NCI-H187 (cell line): Measurements from ENCODE around the gene HS1BP3.

Source experiments
- DNase-seq, 2 experiments: peaks; one replicate each; lab custom pipeline; 2025; lab: John Stamatoyannopoulos, UW

Gene HS1BP3

DNA sequence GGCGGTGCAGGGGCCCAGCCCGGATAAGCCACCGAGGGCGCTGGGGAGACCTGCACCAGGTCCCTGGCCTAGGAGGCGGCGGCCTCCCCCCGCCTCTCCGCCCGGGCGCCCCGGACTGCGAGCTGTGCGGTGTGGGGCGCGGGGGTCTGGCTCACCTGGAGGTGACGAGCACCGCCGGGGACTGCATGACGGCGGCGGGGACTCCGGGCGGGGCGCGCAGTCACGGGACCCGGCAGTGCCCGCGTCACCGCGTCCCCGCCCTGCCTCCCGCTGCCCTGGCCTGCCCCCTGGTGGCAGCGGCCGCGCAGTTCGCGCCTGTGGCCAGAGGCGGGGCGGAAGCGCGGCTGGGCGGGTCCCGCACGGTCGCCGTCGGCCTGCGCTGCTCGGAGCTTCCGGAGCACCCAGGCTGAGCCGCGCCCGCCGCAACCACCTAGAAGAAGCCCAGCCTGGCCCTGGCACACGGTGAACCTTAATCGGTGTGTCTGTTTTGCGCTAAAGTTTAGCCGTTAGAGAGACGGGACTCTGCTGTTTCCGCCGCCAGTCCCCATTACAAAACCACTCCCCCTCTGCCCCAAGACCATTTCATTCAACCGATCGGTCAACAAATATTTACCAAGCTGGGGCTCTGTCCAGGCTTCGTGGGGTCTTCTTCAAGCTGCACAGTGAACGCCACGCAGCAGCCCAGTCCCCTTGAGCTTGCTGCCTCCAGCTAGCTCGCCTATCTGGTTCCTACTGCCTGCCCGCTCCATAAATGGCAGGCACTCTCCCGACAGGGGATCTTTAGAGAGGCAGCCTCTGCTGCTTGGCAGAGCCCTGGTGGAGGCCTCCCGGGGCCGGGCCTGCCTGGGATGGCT, at the start of gene HS1BP3:
Gene HS1BP3, minus strand, starts transcription at position 222 of the 854 bp plus-strand sequence. Its CDS starts 35 bp downstream, at position 187.
- peak; percentile 85 to 91 for DNase-seq

- DNase-seq, result no peak
Observed at GRCh38 chr2:20698916-20699613, 48.2 kb upstream of the HS1BP3 start.

- DNase-seq, result no peak
Observed at GRCh38 chr2:20697322-20697934, 46.5 kb upstream of the HS1BP3 start.

DNA sequence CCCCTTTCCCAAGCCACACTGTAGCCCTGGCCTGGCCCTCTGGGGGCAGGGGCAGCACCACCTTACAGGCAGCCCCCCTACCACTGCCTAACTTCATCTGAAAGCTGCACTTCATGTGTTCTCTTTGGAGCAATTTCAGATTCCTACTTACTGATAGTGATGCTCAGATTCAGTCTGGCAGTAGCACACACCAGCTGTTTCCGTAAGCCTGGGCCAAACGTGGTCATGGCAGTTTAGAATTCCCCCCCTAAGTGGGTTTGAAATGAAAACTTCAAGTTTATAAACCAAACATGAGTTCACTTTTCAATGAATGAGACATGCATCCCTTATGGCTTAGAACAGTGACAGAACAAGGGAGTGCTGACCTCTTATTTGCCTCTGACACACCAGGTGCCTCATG, 45.5 kb upstream of the HS1BP3 start:
- DNase-seq, result no peak

DNA sequence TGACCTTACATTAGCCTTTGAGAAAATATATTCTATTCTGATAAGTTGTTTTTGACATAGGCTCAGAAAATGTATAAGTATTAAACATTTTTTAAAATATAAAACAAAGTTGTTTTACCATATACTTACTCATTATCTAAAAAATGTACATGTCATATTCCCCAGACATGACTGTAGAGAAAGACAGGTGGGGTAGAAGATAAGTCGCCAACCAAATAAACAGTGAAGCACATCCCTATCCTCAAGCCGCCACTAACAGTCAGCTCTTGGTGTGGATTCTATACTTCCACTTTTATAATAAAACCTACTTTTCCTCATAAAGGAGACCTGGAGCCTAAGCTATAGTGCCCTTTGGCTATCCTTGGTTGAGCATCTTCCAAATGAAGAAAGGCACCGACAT, 42.4 kb upstream of the HS1BP3 start:
- DNase-seq, result no peak

DNA sequence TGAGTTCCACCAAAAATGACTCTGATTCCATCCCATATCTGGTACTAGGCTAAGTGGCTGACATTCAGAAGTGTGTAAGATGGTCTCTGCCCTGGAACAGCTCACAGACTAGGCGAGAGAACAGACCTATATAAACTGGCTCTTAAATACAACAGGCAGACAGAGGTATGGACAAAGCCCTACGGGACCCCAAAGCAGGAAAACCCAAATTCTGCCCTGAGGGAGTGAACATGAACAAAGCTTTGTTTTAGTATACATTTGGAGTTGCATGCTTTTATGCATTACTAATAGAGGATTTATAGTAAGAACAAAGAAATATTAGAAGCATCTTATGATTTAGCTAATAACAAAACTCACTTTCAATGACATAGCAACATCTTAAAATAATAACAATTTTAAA, 41.2 kb upstream of the HS1BP3 start:
- no peak for DNase-seq

GRCh38 chr2:20691076-20691734, 40.3 kb upstream of the HS1BP3 start:
- no peak for DNase-seq

- no peak for DNase-seq
Observed at GRCh38 chr2:20689428-20690264, 38.7 kb upstream of the HS1BP3 start.

DNA sequence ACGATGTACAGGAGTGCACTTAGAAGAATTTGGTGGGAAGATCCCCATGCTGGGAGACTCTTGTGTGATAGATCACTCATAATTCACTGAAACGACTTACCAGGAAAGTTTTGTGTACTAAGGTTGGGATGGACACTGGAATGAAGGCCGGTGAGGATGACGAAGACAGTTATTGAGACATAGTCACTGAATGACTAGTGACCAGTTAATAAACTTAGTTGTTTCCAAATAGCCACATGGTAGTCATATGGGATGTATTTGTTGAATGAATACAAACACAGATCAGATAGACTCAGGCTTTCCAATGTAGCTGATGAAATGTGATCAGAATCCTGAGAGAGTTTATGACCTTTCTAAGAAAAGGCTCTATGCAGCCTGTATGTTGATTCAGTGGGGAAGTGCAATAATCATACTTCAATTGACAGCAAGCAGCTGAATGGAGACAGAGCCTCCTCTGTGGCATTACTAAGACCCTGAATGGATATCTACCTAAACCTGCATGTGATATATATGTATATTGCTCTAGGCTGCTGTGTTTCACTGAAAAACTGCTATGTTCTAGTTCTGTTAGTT, 36.4 kb upstream of the HS1BP3 start:
- DNase-seq, result no peak

- no peak for DNase-seq
Observed at GRCh38 chr2:20684581-20685063, 33.7 kb upstream of the HS1BP3 start.

- no peak for DNase-seq
Observed at GRCh38 chr2:20682167-20682920, 31.4 kb upstream of the HS1BP3 start.

DNA sequence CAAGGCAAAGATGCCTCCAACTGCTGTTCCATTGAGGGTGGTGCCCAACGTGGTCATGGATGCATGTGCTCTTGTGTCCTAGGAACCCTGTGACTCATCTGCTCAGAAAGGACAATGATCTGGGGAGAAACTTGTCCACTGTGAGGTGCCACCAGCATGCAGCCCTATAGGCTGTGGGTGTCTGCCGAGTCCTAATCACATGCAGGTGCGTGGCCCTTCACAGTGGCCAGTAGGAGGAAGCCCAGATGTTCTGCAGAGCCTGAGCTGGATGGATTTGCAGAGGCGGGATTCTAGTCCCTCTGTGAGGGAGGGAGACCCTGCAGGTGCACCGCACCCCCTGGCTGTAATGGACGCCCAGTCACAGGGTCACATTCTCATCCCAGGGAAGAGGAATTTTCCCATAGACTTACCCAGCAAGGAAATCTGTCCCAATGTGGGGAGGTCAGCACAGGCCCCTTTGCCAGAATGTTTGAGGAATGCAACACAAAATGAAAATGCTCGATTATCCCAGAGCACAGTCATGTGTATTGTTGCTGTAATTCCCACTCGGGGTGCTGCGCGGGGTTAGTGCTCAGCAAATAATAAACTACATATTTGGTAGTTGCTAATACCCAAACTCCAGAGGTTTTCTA, 30.0 kb upstream of the HS1BP3 start:
- no peak for DNase-seq

DNA sequence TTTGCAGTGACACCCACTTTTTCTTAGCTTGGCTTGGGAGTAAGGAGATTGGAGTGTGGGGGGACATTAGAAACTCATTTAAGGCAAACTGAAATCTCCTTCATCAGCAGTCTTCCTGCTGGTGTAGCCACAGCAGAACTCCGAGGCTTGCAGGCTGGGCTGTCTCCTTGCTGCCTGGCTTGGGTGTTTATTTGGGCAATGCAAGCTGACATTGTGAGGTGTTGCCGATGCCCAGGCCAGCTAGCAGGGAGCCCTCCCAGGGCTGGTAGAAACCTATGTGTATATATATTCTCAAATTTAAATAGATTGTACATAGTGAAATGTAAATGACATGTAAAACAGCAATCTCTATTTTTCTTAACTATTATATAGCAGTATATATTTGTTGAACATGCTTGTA, 27.9 kb upstream of the HS1BP3 start:
- no peak for DNase-seq

DNA sequence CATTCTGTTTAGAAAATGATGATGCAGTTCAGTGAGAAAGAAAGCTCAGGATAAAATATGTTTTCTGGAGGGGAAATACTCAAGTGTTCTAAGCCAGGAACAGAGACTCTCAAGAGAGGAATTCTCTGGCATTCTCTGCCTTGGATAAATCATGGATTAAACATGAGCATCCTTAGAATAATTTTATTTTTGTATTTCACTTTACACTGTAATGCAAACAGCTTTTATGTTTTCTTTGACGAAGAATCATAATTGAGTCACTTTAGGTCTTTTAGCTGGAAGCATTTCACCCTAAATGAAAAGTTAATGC, 27.1 kb upstream of the HS1BP3 start:
- DNase-seq, result no peak

DNA sequence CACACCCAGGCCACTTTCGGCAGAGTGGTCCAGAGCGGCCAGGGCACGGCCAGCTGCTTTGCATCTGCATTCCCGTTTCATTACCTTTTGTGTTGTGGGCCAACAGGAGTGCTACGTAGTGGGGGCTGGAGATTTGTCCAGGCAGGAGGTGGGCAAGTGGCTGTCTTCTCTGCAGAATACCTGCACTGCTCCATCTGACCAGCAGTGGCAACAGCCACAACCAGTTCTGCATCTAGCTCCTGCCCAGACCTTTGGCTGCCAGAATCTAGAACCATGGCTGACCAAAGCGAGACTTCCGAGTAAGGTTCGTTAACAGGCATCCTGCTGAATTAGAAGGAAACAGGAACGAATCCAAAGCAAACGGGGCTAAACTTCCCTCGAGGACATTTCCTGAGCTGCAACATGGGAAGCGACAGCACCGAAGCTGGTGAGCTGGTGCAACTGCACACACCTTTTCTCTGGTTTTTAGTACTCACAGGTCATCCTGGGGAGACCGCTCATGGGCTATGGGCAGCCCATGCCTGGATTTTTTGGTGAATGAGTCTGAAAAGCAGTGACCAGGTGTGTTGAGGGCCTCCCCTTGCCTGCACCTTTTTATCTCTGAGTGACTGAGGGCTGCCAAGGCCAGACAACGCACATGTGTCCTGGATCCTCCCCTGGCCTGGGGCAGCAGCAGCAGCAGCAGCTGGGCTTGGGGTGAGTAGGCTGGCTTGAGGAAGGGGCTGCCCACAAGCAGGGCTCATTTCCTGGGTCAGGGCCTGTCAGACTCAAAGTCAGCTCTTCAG, 26.6 kb upstream of the HS1BP3 start:
- DNase-seq, result no peak

GRCh38 chr2:20676353-20677215, 25.7 kb upstream of the HS1BP3 start:
- DNase-seq, result no peak

DNA sequence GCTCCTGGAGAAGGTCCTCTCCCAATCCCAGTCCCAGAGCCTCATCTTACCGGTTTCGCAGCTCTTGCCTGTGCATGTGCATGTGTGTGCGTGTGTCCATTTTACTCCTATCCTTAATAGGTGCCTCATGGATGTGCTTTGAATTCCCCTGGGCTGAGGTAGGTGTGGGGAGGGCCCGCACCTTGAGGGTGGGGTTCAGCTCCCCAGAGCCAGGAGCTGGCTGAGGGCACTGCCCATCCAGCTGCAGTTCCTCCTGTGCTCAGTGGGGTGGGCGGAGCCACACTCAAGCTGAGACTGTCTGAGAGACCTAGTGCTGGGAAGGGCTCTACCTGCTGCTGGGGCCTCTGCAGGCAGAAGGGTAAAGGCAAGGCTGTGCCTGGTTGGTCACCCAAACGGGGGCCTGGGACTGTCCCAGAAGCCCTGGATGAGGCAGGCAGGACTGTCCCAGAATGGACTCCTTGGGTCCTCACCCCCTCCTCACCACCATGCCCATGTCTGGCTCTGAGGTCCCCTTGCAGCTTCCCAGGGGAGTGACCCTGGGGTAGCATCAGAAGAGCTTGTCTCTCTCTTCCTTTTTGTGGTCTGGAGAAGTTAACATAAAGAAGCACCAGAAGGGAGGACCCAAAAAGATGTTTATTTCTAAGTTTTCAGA, 24.9 kb upstream of the HS1BP3 start:
- DNase-seq, result no peak
